Stimulated activated CD4-positive, alpha-beta T cell treated with anti-CD3 and anti-CD28 coated beads, Interleukin-2, amount 100 ng/mL, for 4 hours (primary cell): ENCODE results near the gene RGL3.
"Not testable (repeated sequence)": the region's sequence is repeated elsewhere in the genome, so short reads cannot be mapped to it uniquely, and the experiment has no call there.

Experiments used
- DNase-seq: peaks from one replicate; pipeline ENCODE4 v3.0.0-alpha.2; 2020; ENCODE audit warnings: low read depth

Gene RGL3

DNA sequence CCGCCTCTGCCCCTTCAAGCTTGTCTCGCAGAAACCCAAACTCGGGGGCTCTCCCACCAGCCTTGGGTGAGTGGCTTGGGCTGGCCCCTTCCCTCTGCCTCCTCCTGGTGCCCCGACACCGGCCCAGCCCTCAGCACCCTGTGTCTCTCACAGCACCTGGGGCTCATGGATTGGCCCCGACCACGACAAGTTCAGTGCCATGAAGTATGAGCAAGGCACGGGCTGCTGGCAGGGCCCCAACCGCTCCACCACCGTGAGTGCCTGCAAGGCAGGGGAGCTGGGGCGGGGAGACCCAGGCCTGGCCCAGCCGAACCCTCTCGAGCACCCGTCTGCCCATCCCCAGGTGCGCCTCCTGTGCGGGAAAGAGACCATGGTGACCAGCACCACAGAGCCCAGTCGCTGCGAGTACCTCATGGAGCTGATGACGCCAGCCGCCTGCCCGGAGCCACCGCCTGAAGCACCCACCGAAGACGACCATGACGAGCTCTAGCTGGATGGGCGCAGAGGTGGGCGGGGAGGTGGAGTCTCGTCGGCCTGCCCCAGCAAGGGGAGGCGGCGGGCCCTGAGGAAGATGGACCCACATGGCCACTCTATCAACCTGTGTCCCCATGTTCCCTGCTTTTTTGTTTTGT lies 29.9 kb upstream of the RGL3 start:
- DNase-seq = no peak

DNA sequence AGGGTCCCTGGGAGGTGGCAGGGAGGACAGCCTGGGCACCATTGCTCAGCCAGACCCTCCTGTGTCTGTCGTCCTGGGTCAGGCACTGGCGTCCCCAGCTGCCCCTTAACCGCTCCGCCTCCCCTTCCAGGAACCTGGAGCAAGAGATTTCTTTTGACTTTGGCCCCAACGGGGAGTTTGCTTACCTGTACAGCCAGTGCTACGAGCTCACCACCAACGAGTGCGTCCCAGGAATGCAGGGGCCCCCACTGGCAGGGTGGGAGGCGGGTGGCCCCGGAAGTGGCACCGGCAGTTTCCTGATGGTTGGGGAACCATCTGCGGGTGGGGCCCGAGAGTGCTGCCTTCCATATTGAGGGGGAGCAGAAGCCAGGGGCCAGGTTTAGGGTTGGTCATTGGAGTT lies 29.3 kb upstream of the RGL3 start:
- DNase-seq = no peak

DNA sequence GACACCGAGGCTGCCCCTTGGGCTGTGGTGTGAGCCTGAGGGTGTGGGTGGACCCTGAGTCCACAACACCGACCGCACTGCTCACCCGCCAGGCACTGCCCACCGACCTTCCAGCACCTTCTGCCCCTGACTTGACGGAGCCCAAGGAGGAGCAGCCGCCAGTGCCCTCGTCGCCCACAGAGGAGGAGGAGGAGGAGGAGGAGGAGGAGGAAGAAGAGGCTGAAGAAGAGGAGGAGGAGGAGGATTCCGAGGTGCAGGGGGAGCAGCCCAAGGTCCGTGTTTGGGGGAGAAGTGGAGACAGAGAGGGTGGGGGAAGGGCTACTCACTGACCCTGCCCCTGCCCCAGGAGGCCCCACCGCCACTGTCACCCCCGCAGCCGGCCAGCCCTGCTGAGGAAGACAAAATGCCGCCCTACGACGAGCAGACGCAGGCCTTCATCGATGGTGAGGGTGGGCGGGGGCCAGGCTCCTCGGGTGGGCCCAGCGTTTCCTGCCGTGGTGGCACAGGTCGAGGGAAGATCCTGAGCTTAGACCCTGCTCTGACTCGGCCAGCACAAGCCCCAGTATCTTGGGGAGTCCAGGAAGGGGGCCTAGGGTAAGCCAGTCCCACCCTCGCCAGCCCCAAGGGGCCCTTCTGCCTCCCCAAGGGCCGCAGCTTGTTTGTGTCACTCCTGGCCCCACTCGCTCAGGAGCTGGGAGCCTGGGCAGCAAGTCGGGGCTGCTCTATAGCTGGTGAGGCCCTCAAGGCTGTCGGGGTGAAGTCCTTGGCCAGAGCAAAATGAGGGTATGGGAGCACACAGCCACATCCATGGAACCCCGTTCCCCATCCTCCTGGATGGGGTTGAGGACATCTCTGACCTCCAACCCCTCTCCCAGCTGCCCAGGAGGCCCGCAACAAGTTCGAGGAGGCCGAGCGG lies 28.5 kb upstream of the RGL3 start:
- no peak for DNase-seq

DNA sequence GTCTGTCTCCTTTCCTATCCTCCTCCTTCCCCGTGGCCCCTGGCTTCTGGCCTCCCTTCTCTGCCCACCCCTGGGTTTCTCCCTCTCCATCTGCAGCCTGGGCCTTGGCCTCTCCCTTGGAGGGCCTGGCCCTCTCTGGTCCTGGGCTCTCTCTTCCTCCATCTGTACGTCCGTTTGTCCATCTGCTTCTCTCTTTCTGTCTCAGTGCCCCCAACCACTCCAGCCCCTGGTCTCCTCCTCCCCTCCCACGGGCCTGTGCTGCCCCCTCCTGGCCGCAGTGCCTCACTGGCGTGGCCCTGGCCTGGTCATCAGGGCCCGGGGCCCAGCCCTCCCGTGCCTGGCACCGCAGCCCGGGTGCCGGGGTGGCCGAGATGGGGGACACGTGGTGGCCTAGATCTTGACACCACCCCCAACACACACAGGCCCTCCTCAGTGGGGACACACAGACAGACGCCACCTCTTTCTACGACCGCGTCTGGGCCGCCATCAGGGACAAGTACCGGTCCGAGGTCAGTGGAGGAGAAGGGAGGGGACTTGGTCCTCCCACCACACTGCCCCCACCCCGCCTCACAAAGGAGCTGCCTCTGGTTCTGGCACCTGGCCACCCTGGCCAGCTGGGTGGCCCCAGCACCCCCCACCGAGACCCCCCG lies 27.7 kb upstream of the RGL3 start:
- peak; percentile 11 for DNase-seq

DNA sequence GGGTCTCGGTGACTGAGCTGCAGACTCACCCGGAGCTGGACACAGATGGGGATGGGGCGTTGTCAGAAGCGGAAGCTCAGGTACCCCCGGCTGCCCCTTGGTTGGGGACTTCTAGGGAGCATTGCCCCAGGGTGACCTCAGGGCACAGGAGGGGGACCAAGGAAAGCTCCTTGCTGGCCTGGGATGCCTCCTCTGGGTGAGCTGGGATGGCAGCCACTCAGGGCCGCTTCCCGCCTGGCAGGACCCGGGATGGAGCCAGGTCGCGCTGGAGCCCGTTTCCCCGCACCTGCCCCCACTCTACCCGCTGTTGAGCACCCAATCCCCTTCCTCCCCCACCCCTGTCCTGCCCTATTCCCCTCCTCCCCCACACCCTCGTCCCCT lies 27.1 kb upstream of the RGL3 start:
- DNase-seq = no peak

DNA sequence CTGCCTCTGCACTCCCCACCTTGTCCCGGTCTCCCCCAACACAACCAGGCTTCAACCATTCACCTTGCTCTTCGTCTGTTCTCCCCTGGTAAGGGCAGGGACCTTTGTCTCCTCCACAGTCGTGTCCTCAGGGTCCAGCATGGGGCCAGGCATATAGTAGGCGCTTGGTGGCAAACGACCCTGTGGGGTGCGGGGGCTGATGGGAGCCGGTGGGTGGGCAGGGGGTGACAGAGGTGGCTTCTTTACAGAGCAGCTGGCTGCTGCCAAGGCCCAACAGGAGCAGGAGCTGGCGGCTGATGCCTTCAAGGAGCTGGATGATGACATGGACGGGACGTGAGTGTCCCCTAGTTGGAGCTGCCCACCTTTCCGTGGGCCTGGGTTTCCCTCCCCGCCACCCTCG lies 26.0 kb upstream of the RGL3 start:
- DNase-seq = no peak

DNA sequence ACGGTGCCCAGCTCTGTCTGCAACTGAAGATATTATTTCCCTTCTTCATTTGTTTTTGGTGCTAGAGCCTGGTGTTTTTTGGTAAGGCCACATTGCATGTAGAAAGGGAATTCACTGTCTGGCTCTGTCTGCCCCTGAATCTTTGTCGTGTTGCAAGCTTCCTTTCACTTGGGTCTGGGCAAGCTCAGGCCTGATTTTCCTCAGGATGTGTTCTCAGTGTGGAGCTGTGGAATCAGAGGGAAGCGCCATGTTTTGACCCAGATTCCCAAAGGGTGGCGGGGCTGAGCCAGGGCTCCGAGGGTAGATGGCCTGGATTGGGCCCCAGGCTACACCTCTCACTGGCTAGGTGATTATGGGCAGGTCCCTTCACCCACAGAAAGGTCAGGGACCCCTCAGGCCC lies 24.9 kb upstream of the RGL3 start:
- DNase-seq = no peak

DNA sequence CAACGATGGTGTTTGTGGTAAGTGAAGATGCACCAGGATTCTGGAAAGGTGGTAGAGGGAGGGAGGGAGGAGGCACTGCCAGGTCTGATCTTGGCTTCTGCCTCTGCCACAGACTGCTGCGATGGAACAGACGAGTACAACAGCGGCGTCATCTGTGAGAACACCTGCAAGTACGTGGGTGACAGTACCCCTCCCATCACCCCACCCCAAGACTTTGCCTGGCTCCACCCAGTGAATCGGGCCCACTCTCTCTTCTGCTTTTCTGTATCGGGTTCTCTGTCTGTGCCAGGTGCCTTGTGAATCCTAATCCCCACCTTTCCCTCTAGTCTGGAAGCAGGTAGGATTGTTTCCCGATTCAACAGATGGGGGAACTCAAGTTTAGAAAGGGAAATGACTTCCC lies 18.8 kb upstream of the RGL3 start:
- DNase-seq = no peak

DNA sequence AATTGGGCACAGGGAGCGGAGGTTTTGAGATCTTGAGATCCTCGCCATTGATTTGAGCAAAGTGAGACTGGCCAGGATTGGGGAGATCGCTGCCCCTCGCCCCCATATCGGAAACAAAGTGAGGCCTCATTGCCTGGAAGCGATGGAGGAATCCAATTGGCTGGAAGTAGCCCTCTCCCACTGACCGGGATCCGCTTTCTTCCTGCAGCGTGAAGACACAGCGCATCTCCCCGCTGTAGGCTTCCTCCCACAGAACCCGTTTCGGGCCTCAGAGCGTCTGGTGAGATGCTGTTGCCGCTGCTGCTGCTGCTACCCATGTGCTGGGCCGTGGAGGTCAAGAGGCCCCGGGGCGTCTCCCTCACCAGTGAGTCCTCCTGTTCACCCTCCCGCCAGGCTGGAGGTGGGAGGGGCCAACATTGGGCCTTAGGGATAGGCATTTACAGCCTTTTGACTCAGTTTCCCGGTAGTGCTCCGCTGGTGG lies 16.8 kb upstream of the RGL3 start:
- DNase-seq = no peak

DNA sequence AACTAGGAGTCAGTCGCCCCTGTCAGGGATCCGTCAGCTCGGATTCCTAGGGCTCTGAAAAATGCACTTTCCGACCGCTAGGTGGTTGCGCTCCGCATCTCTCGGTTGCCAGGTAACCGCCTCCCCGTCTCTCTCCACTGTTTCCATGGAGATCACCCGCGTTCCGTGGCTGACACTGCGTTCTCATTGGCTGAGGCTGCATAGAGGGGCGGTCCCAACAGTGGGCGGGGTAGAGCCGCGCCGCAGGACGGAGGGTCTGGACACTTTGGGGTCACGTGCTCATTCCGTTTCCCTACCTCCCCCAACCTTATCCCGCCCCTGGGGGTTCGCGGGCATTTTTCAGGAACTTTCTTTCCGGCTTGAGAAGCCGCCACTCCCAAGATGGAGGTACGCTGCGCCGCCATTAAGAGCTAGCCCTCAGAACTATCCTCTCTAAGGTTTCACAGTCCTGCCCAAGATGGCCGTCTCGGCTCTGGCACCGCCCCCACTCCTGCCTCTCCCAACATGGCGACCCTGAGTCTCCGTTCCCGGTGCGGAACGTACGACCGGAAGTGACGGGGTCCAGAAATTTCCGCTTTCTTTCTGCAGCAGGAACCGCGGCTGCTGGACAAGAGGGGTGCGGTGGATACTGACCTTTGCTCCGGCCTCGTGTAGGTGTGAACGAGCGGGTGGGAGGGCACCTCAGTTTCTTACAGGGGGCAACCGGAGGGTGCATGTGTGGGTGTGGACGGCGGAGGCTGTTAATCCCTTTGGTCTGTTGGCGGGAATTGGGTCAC lies 16.1 kb upstream of the RGL3 start, which contains the start of the genes ODAD3 and PRKCSH:
ODAD3 (minus strand) TSS at position 65 of the 776 bp plus-strand sequence. CDS start 105 bp downstream, outside the sequence.
PRKCSH (plus strand) TSS at position 579 of the 776 bp plus-strand sequence. CDS start 483 bp downstream, outside the sequence.
- peak; percentile 97 for DNase-seq

DNA sequence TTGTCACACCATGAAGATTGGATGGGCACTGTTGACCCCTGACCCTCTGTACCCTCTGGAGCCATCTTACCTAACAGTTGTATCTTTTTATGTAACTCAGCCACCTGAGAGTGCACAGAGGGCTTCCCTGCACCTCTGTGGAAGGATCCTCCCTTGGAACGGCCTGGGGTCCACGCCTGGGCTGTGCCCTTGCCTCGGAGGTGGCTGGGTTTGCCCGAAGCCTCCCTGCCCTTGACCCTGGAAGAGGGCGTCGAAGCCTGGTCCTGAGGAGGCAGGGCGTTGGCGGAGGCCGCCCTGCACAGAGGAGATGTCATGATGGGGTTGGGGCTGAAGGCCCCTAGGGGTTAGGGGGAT lies 15.6 kb upstream of the RGL3 start:
- no peak for DNase-seq

DNA sequence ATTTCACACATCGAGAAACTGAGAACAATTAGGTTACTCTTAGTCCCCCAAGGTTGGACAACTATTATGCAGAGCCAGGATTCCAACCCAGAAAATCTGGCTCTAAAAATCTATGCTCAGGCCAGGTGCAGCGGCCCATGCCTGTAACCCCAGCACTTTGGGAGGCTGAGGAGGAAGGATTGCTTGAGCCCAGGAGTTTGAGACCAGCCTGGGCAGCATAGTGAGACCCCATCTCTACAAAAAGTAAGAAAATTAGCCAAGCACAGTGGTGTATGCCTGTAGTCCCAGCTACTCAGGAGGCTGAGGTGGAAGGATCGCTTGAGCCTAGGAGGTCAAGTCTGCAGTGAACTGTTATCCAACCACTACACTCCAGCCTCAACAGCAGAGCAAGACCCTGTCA lies 14.4 kb upstream of the RGL3 start:
- DNase-seq = not testable (repeated sequence)

DNA sequence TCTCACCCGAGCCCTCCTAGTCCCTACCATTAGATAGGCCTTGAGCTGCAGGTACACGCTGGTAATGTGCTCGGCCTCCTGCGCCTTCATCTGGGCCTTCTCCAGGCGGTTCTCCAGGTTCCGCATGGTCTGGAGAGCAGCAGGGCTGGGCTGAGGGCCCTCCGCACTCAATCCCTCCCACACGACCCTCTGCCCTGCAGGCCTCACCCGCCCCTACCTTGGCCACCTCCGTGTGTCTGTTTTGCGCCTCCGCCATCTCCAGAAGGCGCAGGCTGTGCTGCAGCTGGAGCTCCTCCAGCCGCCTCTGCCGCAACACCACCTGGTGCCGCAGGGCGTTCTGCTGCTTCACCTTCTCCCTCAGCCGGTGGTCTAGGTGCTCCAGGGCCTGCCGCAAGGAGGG lies 7.5 kb upstream of the RGL3 start:
- DNase-seq = no peak

DNA sequence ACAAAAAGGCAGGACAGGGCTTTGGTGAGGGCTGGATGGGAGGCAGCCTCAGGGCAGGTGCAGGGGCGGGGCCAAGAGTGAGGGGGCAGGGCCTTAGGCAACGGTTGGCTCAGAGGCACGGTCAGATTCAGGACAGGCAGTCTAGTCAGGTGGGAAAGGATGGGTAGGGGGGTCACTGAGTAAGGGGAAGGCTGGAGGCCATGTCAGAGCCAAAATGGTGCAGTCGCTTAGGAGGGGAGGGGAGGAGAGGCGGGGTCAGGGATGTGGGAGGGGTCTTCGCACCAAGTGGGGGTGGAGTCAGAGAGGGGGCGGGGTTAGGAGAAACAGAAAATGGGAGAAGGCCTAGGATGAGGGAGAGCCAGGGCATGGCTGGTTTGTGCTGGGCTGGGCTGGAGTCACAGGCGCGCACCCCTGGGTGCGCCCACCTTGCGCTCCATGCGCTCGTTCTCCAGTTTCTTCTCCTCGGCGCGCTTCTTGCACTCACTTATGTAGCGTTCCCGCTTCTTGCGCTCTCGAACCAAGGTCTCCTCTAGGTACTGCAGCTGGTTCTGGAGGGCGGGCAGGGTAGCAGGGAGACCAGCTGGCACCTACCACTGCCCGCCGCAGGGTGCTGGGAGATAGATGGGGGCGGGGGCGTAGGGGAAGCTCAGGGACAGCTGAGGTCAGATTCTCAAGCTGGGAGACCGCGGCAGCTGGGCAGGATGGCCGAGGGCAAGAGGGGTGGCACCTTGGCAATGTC lies 6.8 kb upstream of the RGL3 start:
- no peak for DNase-seq

DNA sequence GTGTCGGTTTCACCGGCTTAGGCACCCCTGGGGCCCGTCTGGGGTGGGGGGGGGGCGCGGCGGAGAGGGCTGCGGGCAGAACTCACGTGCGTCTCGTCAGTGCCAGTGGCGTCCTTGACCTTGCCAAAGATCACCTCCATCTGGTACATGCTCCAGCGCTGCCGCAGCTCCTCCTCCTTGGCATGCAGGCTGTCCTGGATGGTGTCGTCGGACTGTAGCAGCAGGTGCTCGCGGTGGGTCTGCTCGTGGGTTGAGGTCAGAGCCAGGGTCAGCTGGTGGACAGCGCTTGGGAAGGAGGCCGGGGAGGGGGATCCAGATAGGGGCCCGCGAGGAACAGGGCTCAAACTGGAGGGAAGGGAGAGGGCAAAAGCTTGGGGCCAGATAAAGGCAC lies 4.7 kb upstream of the RGL3 start:
- DNase-seq = no peak

DNA sequence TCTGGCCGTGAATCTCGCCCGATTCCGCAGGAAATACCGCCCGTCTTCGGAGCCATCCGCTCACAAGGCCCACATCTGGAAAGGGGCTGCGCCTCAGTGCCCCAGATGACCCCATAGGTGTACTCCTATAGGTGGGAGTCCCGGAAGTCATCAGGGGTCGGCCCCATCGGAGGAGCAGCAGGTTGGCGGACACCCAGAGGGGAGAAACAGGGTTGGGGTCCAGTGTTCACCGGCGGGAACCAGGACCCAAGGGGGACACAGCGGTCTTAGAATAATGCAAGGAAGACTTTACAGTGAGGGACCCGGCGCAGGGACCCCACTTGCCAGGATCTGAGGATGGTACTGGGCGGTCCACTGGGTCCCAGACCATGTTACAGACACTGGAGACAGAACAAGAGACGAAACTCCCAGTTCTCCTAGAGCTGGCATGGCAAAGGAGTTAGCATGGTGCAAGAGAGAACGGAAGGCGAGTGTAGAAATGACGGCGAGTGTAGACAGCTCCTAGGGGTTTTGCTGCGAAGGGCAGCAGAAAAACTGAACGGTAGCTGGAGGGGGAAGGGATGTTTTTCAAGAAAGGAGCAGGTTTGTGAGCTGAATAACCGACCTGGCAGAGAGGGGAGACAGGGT lies 4.2 kb upstream of the RGL3 start:
- DNase-seq = no peak

DNA sequence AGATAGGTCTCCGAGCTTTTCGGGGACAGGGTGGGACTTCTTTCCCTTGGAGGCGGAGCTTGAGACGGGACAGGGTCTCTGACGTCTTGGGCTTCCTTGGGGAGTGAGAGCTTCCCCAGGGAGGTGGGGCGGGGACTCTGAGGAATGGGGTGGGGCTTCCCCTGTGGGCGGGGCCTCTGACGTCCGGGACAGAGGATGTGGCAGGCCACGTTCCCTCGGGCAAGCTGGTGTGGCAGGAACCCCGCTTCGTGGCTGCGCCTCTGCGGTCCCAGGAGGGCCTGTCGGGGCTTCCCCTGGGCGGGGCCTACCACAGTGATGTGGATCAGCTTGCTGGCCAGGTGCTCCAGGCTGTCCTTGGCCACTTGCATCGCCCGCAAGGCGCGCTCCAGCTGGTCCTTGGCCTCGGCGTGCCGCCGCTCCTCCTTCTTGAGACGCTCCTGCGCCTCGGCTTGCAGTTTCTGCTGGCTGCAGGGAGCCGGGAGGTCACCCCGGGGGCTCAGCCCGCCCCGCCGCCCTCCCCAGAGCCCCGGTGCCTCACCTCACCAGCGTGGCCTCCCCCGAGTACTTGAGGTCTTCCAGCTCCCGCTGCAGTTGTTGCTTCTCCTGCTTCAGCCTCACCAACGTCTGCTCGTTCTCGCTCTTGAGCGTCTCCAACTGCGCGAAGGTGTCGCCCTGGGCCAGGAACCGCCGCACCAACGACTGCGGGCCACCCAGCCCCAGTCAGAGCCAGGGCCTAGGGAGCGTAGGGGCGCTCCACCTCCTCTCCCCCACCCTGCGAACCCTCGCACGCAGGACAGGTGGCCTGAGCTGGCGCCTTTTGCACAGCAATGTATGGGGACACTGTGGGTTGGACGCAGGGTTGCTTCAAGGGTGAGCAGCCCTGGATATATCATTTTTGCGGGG lies 3.3 kb upstream of the RGL3 start:
- DNase-seq = peak; percentile 38

DNA sequence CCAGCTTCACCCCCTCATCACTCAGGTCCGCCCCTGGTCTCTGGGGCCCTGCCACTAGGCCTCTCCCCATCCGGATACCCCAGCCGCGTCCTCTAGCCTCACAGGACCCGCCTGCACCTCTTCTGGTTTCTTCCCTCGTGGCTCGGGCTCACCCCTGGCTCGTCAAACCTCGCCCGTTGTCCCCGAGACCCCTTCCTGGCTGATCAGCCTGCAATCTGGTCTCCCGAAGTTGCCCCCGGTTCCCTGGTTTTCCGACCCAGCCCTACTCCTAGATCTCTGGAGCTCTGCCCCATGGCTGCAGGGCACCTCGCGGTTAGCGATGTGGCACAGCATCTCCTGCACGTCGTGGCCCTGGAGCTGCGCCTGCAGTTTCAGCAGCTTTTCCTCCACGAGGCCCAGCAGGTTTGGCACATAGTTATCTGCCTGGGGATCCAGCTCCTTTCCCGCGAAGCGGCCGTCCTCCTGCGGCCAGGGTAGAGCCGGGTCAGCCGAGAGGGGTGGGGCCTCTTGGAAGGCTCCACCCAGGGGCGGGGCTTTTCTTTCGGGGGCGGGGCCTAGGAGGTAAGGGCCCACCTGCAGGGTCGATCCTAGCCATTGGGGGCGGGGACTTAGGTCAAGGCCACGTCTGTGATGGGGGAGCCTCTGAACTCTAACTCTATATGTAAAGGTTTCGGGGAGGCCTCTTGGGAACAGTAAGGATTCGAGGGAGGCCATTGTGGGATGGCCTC lies 2.4 kb upstream of the RGL3 start:
- DNase-seq = no peak
